T47D (cell line): ENCODE measurements around the gene TMCC1.
"Not testable (repeated sequence)": the region's sequence is repeated elsewhere in the genome, so short reads cannot be mapped to it uniquely, and the experiment has no call there.

Experiments
- DNase-seq, 2 experiments: peaks; one replicate each; pipeline versions ENCODE4 v3.0.0 to v3.0.0-alpha.2; 2011 to 2012; ENCODE audit warnings: low read depth in 1 of 2, low spot score in 1 of 2
- JUND ChIP-seq: IDR thresholded peaks from 2 replicates; pipeline ENCODE4 v1.6.1; 2012; ENCODE audit warnings: low read depth
- in situ Hi-C: cut with HindIII; loops from 2 replicates; pipeline ENCODE4 v1.10.0; 2016; ENCODE audit warnings: low sequenced_read_pairs, low pct_unique_long_range_greater_than_20kb

Gene TMCC1

GRCh38 chr3:129878355-129878754 lies 15.2 kb downstream of the TMCC1 start:
- in situ Hi-C loops: no loop called here
- TF ChIP-seq JUND: no peak
- DNase-seq: no peak

DNA sequence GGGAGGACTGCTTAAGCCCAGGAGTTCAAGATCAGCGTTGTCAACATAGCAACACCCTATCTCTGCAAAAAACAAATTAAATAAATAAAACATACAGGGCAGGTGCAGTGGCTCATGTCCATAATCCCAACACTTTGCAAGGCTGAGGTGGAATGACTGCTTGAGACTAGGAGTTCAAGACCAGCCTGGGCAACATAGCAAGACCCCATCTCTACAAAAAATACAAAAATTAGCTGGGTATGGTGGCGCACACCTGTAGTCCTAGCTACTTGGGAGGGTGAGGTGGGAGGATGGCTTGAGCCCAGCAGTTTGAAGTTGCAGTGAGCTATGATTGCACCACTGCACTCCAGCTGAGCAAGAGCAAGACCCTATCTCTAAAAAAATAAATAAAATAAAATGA lies 19.0 kb downstream of the TMCC1 start:
- DNase-seq, in situ Hi-C loops: not testable (repeated sequence)

GRCh38 chr3:129868912-129869311 lies 24.6 kb downstream of the TMCC1 start:
- in situ Hi-C loops: no loop called here
- no peak for DNase-seq
- TF ChIP-seq JUND: no peak

DNA sequence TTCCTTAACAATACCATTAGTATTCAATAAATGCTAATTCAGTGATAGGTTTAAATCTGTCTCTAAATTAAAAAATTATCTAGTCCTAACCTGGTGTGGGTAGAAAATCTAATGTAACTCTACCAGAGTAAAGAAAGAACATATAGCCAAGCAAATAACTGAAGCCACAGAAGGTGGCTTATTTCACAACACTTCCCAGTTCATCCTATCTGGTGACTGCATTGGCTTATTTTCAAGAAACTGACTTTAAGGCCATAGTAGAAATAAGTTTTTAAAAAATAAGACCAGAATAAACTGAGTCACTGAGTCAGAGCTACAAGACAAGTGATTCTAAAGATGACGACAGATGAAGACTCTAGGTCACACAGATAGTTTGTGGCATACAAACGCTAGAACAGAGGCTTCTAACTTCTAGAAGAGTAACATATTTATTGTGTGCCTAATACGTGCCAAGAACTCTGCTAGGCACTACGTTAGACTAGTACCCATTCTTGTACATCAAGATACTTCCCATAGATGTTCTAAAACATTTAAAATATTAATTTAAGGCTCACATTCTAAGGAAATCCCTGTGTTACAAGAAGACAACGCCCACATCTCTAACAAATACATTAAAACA lies 25.9 kb downstream of the TMCC1 start:
- no peak for TF ChIP-seq JUND
- in situ Hi-C loops: no loop called here
- no peak for DNase-seq

DNA sequence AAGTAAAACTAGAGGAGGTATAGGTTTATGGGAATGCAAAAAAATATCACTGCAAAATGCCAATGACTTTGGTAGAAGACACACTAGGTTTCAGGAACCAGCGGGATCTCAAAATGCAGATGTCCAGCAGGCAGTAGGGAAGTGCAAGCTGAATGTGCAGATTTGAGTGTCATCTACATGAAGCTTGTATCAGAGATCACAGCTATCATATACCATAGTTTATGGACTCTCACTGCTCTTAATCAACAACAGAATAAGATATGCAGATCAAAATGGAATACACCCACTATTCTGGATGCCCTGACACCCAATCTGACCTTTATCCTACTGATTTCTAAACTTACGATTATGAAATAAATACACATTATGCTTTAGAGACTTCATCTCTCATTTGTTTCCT lies 27.7 kb downstream of the TMCC1 start:
- in situ Hi-C loops: no loop called here
- no peak for TF ChIP-seq JUND
- DNase-seq: no peak

- DNase-seq: no peak
- in situ Hi-C loops: no loop called here
- TF ChIP-seq JUND: no peak
Measured at GRCh38 chr3:129864519-129864918, 29.0 kb downstream of the TMCC1 start.

DNA sequence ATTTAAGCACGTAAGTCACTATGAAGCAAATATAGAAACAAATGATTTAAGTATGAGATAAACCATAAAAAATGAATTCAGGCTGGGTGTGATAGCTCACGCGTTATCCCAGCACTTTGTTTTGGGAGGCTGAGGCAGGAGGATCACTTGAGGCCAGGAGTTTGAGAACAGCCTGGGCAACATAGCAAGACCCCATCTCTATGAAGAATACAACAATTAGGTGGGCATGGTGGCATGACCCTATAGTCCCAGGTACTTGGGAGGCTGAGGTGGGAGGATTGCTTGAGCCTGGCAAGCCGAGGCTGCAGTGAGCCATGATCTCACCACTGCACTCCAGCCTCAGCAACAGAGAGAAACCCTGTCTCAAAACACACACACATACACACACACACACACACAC lies 34.2 kb downstream of the TMCC1 start:
- DNase-seq: no peak
- TF ChIP-seq JUND: no peak
- in situ Hi-C loops: no loop called here

GRCh38 chr3:129857899-129858298 lies 35.6 kb downstream of the TMCC1 start:
- in situ Hi-C loops: no loop called here
- no peak for TF ChIP-seq JUND
- DNase-seq: no peak

- DNase-seq, in situ Hi-C loops: not testable (repeated sequence)
Measured at GRCh38 chr3:129856790-129857189, 36.7 kb downstream of the TMCC1 start.

GRCh38 chr3:129855832-129856419 lies 37.6 kb downstream of the TMCC1 start:
- in situ Hi-C loops: no loop called here
- TF ChIP-seq JUND: no peak
- peak in 1 of 2 experiments; percentile 19 for DNase-seq

DNA sequence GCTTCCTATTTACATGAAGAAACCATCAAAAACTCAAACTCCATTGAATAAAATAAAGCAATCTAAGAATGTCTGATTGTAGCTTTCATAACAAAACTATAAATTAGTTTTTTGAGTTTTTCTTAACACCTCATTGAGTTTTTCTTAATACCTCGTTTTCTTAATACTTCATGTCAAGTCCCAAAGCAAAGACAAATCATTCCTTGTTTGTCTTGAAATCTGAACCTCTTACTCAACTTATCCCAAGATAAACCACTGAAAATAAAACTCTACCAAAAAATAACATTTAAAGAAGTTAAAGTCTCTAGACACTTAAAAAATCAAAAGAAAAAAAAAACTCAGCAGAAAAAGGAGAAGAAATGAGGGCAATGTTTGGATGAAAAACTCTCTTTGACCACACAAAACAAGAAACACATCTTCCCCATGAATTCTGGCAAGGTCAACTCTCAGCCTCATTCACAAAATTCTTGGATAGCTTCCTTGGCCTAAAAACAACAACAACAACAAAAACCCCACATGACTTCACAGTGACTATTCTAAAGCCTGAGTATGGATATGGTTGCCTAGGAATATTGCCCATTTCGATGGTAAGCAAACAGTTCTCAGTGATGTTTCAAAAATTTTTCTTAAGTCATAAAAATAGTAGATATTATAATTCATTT lies 38.2 kb downstream of the TMCC1 start:
- in situ Hi-C loops: no loop called here
- TF ChIP-seq JUND: no peak
- DNase-seq: no peak

DNA sequence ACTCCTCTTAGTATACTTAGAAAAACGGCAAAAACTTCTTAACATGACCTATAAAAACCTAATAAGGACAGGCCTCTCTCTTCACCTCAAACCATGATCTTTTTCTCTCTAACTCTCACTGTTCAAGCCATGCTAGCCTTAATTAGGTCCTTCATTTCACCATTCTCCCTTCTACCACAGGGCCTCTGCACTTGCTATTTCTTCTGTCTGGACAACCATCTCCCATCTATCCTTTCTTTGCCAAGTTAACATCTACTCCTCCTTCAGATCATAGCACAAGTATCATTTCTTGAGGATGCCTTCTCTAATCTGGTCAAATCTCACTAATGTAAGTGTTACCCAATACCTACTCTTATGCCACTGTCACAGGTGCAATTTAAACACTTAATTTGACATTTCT lies 39.1 kb downstream of the TMCC1 start:
- in situ Hi-C loops: no loop called here
- TF ChIP-seq JUND: no peak

GRCh38 chr3:129845956-129846355 lies 47.6 kb downstream of the TMCC1 start:
- no peak for TF ChIP-seq JUND
- in situ Hi-C loops: no loop called here
- no peak for DNase-seq

More for the DNA sequence above, 39.1 kb downstream of the TMCC1 start:
- DNase-seq: no peak
